ENCODE data around the gene PIPOX.

GRCh38 chr17:29038085-29038795 lies 4.7 kb upstream of the PIPOX start:
- TF ChIP-seq EZH2 (IDR thresholded peaks at IDR 0.05), result no peak
- TF ChIP-seq FOXP2 (optimal IDR thresholded peaks at IDR 0.05; ENCODE audit: control extremely low read depth, extremely low read length, insufficient read depth), result no peak

Measured in SK-N-MC (cell line).